ENCODE data around the gene NEDD4.
"Not testable (repeated sequence)": the region's sequence is repeated elsewhere in the genome, so short reads cannot be mapped to it uniquely, and the experiment has no call there.

Gene NEDD4

GRCh38 chr15:55823699-55824340, 169.6 kb downstream of the NEDD4 start:
- DNase-seq: no peak

- DNase-seq: no peak
These were observed 170.2 kb downstream of the NEDD4 start for GRCh38 chr15:55823191-55823670.

GRCh38 chr15:55821740-55822139, 171.7 kb downstream of the NEDD4 start:
- not testable (repeated sequence) for DNase-seq

- no peak for DNase-seq
These were observed 173.4 kb downstream of the NEDD4 start for GRCh38 chr15:55820043-55820442.

DNA sequence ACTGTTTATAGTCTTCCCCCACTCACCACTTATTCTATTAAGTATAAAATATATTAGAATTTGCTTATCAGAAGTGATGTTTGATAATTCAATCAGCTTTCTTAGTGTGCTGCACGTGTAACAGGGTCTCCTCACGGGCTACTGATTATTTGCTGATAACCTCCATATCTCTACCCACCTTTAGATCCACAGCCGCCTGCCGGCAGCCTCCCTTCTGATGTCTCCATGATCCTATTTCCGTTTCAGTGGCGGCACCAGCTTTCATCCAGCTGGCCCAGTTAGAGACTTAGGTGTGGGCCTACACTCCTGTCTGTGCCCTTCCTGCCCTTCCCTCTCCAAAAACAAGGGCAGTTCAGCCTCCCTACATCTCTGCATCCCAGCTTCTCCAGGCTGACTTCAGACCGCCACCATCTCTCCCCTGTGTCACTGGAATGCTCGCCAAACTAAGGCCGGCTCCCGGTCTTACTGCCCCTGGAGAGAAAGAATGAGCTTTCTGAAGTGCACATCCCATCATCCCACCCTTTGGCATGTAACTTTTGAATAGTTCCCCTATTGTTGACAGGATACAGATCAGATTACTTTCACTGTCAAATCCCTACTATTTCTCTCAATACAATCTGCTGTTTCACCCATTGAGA, 173.9 kb downstream of the NEDD4 start:
- DNase-seq: no peak

DNA sequence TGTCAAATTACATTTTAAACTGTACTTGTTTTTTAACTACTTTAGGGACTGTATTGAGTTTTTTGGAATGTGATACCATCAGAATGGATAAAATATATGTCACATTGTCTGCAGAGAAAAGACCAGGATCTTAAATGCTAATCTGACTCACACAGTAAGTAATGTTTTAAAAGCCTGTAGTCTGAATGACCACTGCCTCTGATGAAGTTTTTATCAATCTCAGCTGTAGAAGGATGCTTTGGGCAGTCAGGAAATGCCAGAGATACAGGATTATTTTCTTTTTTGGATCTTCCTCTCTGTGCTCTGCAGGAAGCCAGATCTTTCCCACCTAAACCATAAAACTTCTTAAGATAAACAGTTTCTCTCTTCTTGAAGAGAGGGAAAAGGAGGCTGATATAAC, 177.4 kb downstream of the NEDD4 start:
- no peak for DNase-seq

GRCh38 chr15:55802600-55803376, 190.6 kb downstream of the NEDD4 start:
- no peak for DNase-seq

DNA sequence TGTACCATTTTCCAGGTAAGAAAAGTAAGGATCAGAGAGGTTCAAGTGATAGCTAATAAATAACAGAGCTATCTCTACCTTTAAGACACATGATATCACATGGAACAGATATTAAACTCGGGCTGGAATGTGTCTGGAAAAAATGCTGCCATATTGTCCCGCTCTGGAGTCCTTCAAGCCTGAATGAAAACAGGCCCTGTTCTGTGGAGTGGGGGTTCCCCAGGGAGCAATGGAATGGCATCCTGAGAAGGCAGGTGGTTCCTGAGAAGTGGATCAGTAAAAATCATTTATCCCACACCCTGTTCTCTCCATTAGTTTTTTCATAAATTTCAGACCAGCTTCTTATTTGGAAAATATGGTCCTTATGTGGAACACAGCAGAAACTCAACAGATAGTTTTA, 193.2 kb downstream of the NEDD4 start:
- no peak for DNase-seq

DNA sequence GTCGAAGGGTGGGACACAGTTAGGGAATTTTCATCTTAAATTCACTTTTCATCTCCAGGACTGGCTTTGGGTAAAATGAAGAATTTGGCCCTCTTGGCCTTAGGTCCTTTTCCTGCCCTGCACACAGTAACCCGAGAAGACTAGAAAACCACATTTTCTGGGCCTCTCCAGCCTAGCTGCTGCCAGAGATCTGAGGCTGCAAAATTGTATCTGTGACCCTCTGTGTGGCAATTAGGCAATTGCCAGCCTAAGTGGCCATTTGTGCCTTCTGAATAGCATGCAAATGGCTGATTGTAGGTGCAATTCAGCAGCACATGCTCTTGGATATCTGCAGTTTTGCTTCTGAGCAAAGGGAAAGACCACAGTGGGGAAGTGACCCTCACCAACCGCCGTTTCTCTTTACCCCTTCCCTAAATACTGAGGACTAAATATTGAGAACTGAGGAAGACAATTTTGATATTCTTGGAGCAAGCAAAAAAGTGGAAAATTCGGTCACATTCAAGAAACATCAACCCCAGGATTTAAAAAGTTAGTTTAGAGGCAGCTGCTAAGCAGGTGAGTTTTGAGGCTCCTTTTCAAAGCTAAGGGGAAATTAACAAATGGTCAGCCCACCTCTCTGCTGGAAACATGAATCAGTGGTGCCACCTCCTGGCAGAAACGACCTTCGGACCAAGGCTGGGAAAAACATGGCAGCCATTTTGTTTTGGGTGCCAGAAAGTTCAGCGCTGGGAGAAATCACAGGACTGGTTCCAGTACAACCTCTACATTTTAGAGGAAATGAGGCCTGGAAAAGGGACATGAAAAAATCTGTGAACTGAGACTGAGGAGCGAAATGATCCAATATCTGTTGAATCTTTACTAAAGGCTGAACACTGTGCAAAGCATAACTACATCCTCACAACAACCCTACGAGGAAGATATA, 193.9 kb downstream of the NEDD4 start:
- no peak for DNase-seq

DNA sequence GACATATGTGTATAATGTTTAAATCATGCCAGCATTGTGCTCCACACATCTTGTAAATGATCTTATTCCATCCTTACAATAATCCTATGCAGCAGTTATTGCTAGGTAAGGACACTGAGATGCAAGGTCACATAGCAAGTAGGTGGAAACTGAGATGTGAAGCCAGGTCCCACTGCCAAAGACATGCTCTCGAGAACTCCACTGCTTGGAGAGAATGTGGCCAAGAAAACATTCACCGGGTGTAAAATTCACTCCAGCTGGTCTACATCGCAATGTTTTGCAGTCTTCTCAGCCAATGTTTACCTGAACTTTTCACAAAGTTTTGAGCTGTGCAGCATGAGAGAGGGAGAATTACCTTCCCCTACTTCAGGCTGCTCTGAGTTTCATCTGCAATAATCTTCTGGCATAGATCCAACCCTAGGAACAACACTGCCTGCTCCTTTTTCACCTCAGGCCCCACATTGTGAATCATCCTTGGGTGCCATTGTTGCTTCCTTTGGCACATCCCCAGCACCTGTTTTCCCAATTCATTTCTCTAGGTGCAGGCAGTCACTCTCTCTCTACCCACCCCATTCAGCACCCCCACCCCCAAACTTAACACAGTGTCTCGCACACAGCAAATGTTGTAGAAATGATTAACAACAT, 197.0 kb downstream of the NEDD4 start:
- no peak for DNase-seq

DNA sequence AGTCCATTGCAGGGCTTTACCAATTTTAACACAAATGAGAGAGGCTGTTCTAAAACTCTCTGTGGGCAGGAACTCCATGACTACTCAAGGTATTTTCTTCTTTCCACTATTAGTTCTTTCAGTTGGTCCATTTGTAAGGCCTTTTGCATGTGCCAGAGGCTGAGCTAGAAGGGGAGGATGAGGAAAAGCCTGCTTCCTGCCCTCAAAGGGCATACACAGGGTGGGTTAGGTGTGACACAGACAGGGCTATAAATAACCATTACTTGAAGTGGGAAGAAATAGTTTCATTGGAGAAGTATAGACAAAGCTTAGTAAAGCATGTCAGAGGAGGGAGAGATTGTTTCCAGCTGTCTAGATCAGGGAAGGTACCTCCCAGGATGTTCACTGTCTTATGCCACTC, 198.4 kb downstream of the NEDD4 start:
- DNase-seq: no peak

DNA sequence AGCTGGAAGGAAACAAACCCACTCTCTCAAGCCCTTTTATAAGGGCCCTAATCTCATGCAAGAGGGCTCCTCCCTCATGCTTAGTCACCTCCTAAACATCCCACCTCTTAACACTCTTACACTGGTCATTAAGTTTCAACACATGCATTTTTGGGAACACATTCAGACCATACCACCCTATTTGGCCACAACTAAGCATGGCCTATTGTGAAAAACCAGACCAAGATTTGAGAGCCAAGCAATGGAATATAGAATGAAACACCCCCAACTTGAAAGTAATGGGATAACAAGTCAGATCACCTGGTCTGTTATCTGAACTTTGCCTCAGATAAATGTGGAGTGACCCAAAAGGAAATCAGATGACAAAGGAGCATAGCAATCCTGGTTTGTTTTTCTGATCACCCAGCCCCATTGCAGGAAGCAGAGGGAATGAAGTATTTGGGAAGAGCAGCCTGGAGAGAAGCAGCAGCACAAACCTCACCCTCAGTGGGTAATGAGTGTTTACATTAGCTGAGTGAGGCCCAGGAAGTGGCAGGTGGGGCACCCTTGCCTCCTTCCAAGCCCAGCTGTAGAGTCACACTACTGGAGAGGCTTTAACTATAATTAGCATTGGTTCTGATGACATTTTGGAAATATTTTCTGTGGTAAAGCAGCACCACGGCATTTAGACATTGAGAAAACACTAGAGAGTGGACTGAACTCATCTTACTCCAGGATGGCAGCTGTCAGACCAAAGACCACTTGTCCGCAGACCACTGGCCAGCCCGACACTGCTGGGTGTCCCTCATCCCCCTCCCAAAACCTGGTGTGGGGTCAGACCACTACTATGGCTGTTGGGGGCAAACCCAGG, 201.6 kb downstream of the NEDD4 start:
- DNase-seq: no peak

- peak; percentile 43 for DNase-seq
These were observed 204.2 kb downstream of the NEDD4 start for GRCh38 chr15:55789066-55789660.

- no peak for DNase-seq
These were observed 207.1 kb downstream of the NEDD4 start for GRCh38 chr15:55786341-55786740.

GRCh38 chr15:55785593-55785992, 207.8 kb downstream of the NEDD4 start:
- DNase-seq: not testable (repeated sequence)

DNA sequence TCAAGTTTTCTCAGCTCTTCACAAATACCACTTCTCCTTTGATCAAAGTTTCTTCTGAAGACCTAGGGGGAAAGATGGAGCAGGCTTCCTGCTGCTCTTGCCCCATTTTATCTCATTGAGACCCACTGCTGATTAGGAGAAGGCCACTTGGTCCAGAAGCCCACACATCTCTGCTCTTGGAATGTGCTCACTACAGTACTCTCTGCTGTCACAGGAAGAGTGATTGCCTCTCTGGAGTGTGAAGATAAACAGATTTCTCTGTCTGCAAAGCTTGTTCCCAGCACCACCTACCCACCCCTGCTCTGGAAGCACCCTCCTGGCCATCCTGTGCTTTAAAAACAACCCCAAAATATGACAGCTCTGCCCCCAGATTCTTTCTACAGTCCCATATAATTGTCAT, 209.1 kb downstream of the NEDD4 start:
- no peak for DNase-seq

GRCh38 chr15:55782901-55783300, 210.5 kb downstream of the NEDD4 start:
- no peak for DNase-seq

- no peak for DNase-seq
These were observed 213.1 kb downstream of the NEDD4 start for GRCh38 chr15:55780292-55780691.

DNA sequence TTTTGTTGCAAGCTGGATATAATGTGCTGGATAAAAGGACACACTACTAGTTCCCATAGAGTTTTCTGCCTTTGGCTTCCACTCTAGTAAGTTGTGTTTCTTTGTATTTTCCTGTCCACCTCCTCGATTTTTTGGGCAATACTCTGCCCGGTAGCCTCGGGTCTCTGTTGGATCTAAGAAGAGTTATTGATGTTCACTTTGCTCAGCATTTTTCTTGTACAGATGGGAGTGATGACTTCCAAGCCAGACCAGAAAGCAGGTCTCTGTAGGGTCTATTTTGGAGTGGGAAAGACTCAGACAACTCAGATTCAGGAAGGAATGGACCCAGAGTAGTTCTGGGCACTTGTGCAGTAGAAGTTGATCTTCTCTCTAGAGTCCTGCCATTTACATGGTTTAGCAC, 214.5 kb downstream of the NEDD4 start:
- no peak for DNase-seq

Data from CD4-positive, alpha-beta T cell treated with Interleukin-17A for 4 hours (primary cell).